CD8-positive, alpha-beta memory T cell (primary cell): ENCODE results near the gene LAD1. TPM values are rescaled to one million over a fixed set of nuclear protein-coding genes. Genes with fewer than 3 reads are reported as not detected.

ENCODE experiments used
- CTCF ChIA-PET: fragments of 350-600 bp; sonication (Branson Sonifier 250); formaldehyde crosslinking; loops from one replicate; lab custom pipeline; 2021; ENCODE audit warnings: antibody characterized with exemption; lab: Charles Lee
- POLR2A ChIA-PET: fragments of 350-600 bp; sonication (Branson Sonifier 250); formaldehyde crosslinking; loops from one replicate; lab custom pipeline; 2021; ENCODE audit warnings: antibody characterized with exemption; lab: Charles Lee
- DNase-seq, 5 donors: peaks; one replicate each; pipeline versions ENCODE4 v3.0.0 to v3.0.0-alpha.2; 2020 to 2022; ENCODE audit warnings: mixed read lengths in 1 of 5
- H3K27ac ChIP-seq: one replicate; pipeline ENCODE4 v1.7.0; 2013; ENCODE audit warnings: low read depth, mild to moderate bottlenecking, low read length, moderate library complexity
- H3K27me3 ChIP-seq: 2 replicates; pipeline ENCODE4 v1.7.0; 2013; ENCODE audit warnings: low read length, mild to moderate bottlenecking; ENCODE audit not compliant: insufficient read depth, poor library complexity, severe bottlenecking
- H3K36me3 ChIP-seq: 2 replicates; pipeline ENCODE4 v1.7.0; 2013; ENCODE audit warnings: mild to moderate bottlenecking, low read length, moderate library complexity; ENCODE audit not compliant: insufficient read depth
- H3K4me1 ChIP-seq: 2 replicates; pipeline ENCODE4 v1.7.0; 2013; ENCODE audit warnings: mild to moderate bottlenecking, low read length, moderate library complexity; ENCODE audit not compliant: insufficient read depth
- H3K4me3 ChIP-seq: 2 replicates; pipeline ENCODE4 v1.7.0; 2013; ENCODE audit warnings: mild to moderate bottlenecking, low read length
- H3K9me3 ChIP-seq: 2 replicates; pipeline ENCODE4 v1.7.0; 2013; ENCODE audit warnings: mild to moderate bottlenecking, low read length
- H3K27ac Mint-ChIP-seq, 8 donors: one replicate each; pipeline ENCODE4 v1.8.0; 2020 to 2021; ENCODE audit warnings: mixed read lengths in 8 of 8, mild to moderate bottlenecking in 6 of 8, inconsistent platforms in 3 of 8, moderate library complexity in 3 of 8
- H3K27me3 Mint-ChIP-seq, 2 donors: one replicate each; pipeline ENCODE4 v1.8.0; 2020 to 2021; ENCODE audit warnings: mixed read lengths in 2 of 2, mild to moderate bottlenecking in 1 of 2, moderate library complexity in 1 of 2
- H3K36me3 Mint-ChIP-seq, 3 donors: one replicate each; pipeline ENCODE4 v1.8.0; 2020 to 2021; ENCODE audit warnings: mixed read lengths in 3 of 3, inconsistent platforms in 1 of 3, mild to moderate bottlenecking in 1 of 3
- H3K4me1 Mint-ChIP-seq, 3 donors: one replicate each; pipeline ENCODE4 v1.8.0; 2020 to 2021; ENCODE audit warnings: mixed read lengths in 3 of 3, inconsistent platforms in 1 of 3, mild to moderate bottlenecking in 1 of 3
- H3K4me3 Mint-ChIP-seq, 7 donors: one replicate each; pipeline ENCODE4 v1.8.0; 2020 to 2021; ENCODE audit warnings: mixed read lengths in 7 of 7, mild to moderate bottlenecking in 6 of 7, moderate library complexity in 4 of 7, inconsistent platforms in 2 of 7
- H3K9me3 Mint-ChIP-seq, 5 donors: one replicate each; pipeline ENCODE4 v1.8.0; 2020 to 2022; ENCODE audit warnings: mixed read lengths in 5 of 5, mild to moderate bottlenecking in 3 of 5, moderate library complexity in 2 of 5, inconsistent platforms in 1 of 5
- polyA plus RNA-seq: library from polyadenylated mRNA; unstranded; fragments of 300-500 nt; fragmentation: Illumina TruSeq; gene quantifications from one replicate; pipeline ENCODE4 v1.2.3, GENCODE V29; 2021
- total RNA-seq, 2 experiments: library from RNA; stranded (reverse); gene quantifications; one replicate each; pipeline ENCODE4 v1.2.3, GENCODE V29; 2021

The LAD1 gene
- total and polyA plus RNA-seq, 3 experiments from 2014 or later: not detected

GRCh38 chr1:201386208-201386607 is 12.9 kb downstream of the LAD1 start:
- Mint-ChIP-seq H3K4me3 (no peak overlapping the region), H3K27ac (no peak overlapping the region), H3K4me1 (no peaks in the 10 kb centered on the region), H3K27me3 (peaks cover 22 to 27% of the 10 kb centered on the region in 2 donors), H3K9me3 (peaks cover 0 to 2% (median 0%) of the 10 kb centered on the region in 5 donors), H3K36me3 (no peaks in the 10 kb centered on the region)
- CTCF ChIA-PET: no interaction called here
- DNase-seq: no peak
- POLR2A ChIA-PET: no interaction called here
- H3K36me3 ChIP-seq: no peaks in the 10 kb centered on the region
- H3K4me3 ChIP-seq: no peak overlapping the region
- H3K4me1 ChIP-seq: no peaks in the 10 kb centered on the region
- H3K27ac ChIP-seq: no peak overlapping the region
- peaks cover 6% of the 10 kb centered on the region for H3K27me3 ChIP-seq
- H3K9me3 ChIP-seq: no peaks in the 10 kb centered on the region

- Mint-ChIP-seq H3K27me3 (peaks cover 22 to 26% of the 10 kb centered on the region in 2 donors), H3K36me3 (no peaks in the 10 kb centered on the region), H3K4me3 (no peak overlapping the region), H3K27ac (no peak overlapping the region), H3K4me1 (no peaks in the 10 kb centered on the region), H3K9me3 (peaks cover 0 to 2% (median 0%) of the 10 kb centered on the region in 5 donors)
- CTCF ChIA-PET: no interaction called here
- Histone ChIP-seq H3K9me3 (no peaks in the 10 kb centered on the region), H3K27me3 (peaks cover 6% of the 10 kb centered on the region), H3K27ac (no peak overlapping the region), H3K4me1 (no peaks in the 10 kb centered on the region), H3K4me3 (no peak overlapping the region), H3K36me3 (no peaks in the 10 kb centered on the region)
- POLR2A ChIA-PET: no interaction called here
- DNase-seq: no peak
These were observed 13.7 kb downstream of the LAD1 start for GRCh38 chr1:201385299-201385891.

- no peak overlapping the region for H3K27ac Mint-ChIP-seq
- H3K27ac ChIP-seq: no peak overlapping the region
- ChIA-PET POLR2A (no interaction called here), CTCF (no interaction called here)
- H3K4me3 ChIP-seq: no peak overlapping the region
- no peaks in the 10 kb centered on the region for H3K36me3 ChIP-seq
- DNase-seq: no peak
- no peaks in the 10 kb centered on the region for H3K9me3 ChIP-seq
- H3K36me3 Mint-ChIP-seq: no peaks in the 10 kb centered on the region
- H3K4me1 Mint-ChIP-seq: no peaks in the 10 kb centered on the region
- peaks cover 6% of the 10 kb centered on the region for H3K27me3 ChIP-seq
- H3K4me3 Mint-ChIP-seq: no peak overlapping the region
- H3K27me3 Mint-ChIP-seq: peaks cover 20 to 26% of the 10 kb centered on the region in 2 donors
- no peaks in the 10 kb centered on the region for H3K4me1 ChIP-seq
- peaks cover 0 to 2% (median 0%) of the 10 kb centered on the region in 5 donors for H3K9me3 Mint-ChIP-seq
These were observed 14.7 kb downstream of the LAD1 start for GRCh38 chr1:201384406-201384782.

DNA sequence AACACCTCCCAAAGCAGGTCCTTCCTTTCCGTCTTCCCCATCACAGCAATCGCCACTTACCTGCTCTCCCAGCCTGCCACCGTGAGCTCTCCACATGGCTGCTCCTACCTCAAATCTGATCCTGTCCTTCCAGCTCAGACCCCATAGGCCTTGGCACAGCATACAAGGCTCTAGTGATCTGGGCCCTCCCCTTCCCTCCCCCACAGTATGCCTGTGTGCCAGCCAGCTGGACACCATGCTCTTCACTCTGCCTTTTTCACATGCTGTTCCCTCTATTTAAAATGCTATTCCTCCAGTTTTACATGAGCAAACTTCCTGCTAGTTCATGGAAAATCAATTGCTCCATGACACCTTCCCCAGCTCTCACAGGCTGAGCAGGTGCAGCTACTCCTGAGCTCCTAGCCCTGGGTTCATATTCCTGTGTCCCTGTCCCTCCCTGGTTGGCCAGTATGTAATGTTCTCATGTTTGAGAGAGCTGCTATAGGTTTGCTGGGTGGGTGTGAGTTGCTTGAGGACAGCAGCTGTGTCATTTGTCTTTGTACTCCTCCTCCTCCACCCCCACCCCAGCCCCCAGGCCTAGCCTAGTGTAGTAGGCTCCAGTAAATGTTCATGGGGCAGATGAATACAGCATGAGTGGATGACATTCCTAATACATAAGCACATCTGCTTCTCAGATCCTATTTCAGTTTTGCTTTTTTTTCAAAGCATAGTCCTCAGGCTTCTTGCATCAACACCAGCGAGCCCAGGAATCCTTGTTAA is 15.3 kb downstream of the LAD1 start:
- Histone ChIP-seq H3K27ac (no peak overlapping the region), H3K4me3 (no peak overlapping the region), H3K4me1 (no peaks in the 10 kb centered on the region), H3K36me3 (no peaks in the 10 kb centered on the region), H3K9me3 (no peaks in the 10 kb centered on the region), H3K27me3 (peaks cover 6% of the 10 kb centered on the region)
- ChIA-PET CTCF (no interaction called here), POLR2A (no interaction called here)
- Mint-ChIP-seq H3K36me3 (no peaks in the 10 kb centered on the region), H3K9me3 (peaks cover 0 to 2% (median 0%) of the 10 kb centered on the region in 5 donors), H3K27me3 (peaks cover 19 to 30% of the 10 kb centered on the region in 2 donors), H3K4me1 (no peaks in the 10 kb centered on the region), H3K4me3 (no peak overlapping the region), H3K27ac (peak overlapping the region in 1 of 8 donors; percentile 55)
- no peak for DNase-seq

DNA sequence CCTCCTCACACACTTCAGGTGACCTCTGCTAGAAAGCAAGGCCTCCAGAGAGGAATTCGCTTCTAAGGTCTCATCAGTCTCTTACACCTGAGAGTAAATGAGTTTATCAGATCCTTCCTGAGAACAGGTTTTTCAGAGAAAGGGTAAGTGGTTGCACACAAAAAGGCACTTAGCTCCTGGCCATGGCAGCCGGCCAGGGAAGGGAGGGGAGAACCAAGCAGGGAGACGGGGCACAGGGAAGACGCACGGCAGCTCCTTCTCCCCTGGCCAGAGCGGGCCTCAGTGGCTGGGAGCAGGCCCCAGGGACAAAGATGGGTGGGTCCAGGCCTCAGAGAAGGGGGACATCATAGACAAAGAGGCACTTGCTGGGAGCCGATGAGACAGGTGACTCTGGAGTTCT is 18.0 kb downstream of the LAD1 start:
- Histone ChIP-seq H3K27ac (no peak overlapping the region), H3K27me3 (no peaks in the 10 kb centered on the region), H3K36me3 (no peaks in the 10 kb centered on the region), H3K9me3 (no peaks in the 10 kb centered on the region), H3K4me1 (no peaks in the 10 kb centered on the region), H3K4me3 (no peak overlapping the region)
- H3K27ac Mint-ChIP-seq: no peak overlapping the region
- peaks cover 11 to 21% of the 10 kb centered on the region in 2 donors for H3K27me3 Mint-ChIP-seq
- H3K4me3 Mint-ChIP-seq: no peak overlapping the region
- H3K36me3 Mint-ChIP-seq: no peaks in the 10 kb centered on the region
- DNase-seq: no peak
- H3K4me1 Mint-ChIP-seq: no peaks in the 10 kb centered on the region
- ChIA-PET POLR2A (no interaction called here), CTCF (no interaction called here)
- peaks cover 0 to 2% (median 0%) of the 10 kb centered on the region in 5 donors for H3K9me3 Mint-ChIP-seq

- CTCF ChIA-PET: no interaction called here
- POLR2A ChIA-PET: no interaction called here
- H3K4me3 Mint-ChIP-seq: no peak overlapping the region
These were observed 19.3 kb downstream of the LAD1 start for GRCh38 chr1:201379733-201380242.

DNA sequence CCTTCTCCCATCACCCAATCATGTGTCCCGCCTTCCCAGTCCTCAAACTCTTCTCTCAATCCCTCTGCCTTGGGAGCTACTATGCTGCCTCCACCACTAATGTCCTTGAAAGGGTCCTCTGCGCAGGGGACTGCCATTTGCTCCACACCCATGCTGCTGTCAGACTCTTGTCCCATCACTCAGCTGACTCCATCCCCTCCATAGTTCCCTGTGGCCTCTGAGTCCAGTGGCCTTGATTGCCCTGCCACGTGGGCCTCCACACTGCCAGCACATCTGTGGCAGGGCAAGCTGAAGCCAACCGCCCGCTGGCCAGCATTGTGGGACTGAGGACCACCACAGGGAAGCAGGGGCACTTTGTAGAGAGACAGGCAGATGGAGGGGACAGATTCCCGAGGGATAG is 20.3 kb downstream of the LAD1 start:
- no peak overlapping the region for H3K27ac ChIP-seq
- H3K36me3 Mint-ChIP-seq: no peaks in the 10 kb centered on the region
- peaks cover 5% of the 10 kb centered on the region for H3K27me3 ChIP-seq
- H3K27me3 Mint-ChIP-seq: peaks cover 6 to 11% of the 10 kb centered on the region in 2 donors
- ChIA-PET POLR2A (no interaction called here), CTCF (no interaction called here)
- H3K27ac Mint-ChIP-seq: no peak overlapping the region
- H3K4me1 ChIP-seq: no peaks in the 10 kb centered on the region
- H3K9me3 ChIP-seq: no peaks in the 10 kb centered on the region
- no peak overlapping the region for H3K4me3 Mint-ChIP-seq
- no peaks in the 10 kb centered on the region for H3K4me1 Mint-ChIP-seq
- H3K4me3 ChIP-seq: no peak overlapping the region
- H3K36me3 ChIP-seq: no peaks in the 10 kb centered on the region
- peaks cover 0 to 2% (median 0%) of the 10 kb centered on the region in 5 donors for H3K9me3 Mint-ChIP-seq
- no peak for DNase-seq

More at GRCh38 chr1:201379733-201380242, 19.3 kb downstream of the LAD1 start:
- no peaks in the 10 kb centered on the region for H3K36me3 Mint-ChIP-seq
- DNase-seq: no peak
- Histone ChIP-seq H3K27ac (no peak overlapping the region), H3K27me3 (no peaks in the 10 kb centered on the region), H3K36me3 (no peaks in the 10 kb centered on the region), H3K4me3 (no peak overlapping the region), H3K9me3 (no peaks in the 10 kb centered on the region), H3K4me1 (no peaks in the 10 kb centered on the region)
- no peaks in the 10 kb centered on the region for H3K4me1 Mint-ChIP-seq
- peaks cover 11 to 13% of the 10 kb centered on the region in 2 donors for H3K27me3 Mint-ChIP-seq
- no peak overlapping the region for H3K27ac Mint-ChIP-seq
- H3K9me3 Mint-ChIP-seq: peaks cover 0 to 2% (median 0%) of the 10 kb centered on the region in 5 donors

DNA sequence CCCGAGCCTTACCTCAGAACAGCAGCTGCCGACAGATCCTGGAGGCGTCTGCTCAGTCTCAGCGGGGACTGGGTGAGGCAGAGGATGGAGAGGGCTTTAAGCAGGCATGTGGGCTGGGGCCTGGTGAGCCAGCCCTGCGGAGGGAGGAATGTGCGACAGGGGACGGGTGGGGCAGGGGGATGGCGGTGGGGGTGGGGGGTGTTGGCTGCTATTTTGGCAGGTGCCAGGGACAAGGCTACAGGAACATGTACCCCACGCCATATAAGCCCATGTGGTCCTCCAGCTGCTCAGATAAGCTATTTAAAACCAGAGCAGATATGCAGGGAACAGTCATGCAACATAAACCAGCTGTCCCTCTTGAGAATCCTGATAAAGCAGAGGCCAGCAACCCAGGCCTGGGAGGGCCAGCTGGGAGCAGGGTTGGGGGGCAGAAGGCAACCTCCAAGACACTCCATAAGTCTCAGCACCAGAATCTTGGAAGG is 21.5 kb downstream of the LAD1 start, which contains the start of gene TNNT2:
TNNT2 (minus strand) TSS at position 70 of the 482 bp plus-strand sequence. CDS start 4,426 bp downstream, outside the sequence.
- H3K27me3 ChIP-seq: peaks cover 5% of the 10 kb centered on the region
- no peaks in the 10 kb centered on the region for H3K4me1 ChIP-seq
- H3K4me3 ChIP-seq: no peak within 1 kb of the TSS
- Mint-ChIP-seq H3K9me3 (peaks cover 0 to 2% (median 0%) of the 10 kb centered on the region in 5 donors), H3K36me3 (no peaks in the 10 kb centered on the region), H3K4me3 (no peak within 1 kb of the TSS), H3K4me1 (no peaks in the 10 kb centered on the region), H3K27me3 (peaks cover 4 to 19% of the 10 kb centered on the region in 2 donors), H3K27ac (peak within 1 kb of the TSS in 1 of 8 donors; percentile 61)
- H3K27ac ChIP-seq: no peak within 1 kb of the TSS
- no peaks in the 10 kb centered on the region for H3K36me3 ChIP-seq
- no peaks in the 10 kb centered on the region for H3K9me3 ChIP-seq
- POLR2A ChIA-PET: no interaction called here
- no peak for DNase-seq
- CTCF ChIA-PET: no interaction called here
